Measurements from ENCODE around the gene NMBR. TPM values are rescaled to one million over a fixed set of nuclear protein-coding genes. Genes with fewer than 3 reads are reported as not detected.
"Not testable (repeated sequence)": the region's sequence is repeated elsewhere in the genome, so short reads cannot be mapped to it uniquely, and the experiment has no call there.

The NMBR gene
- total RNA-seq, 4 donors from 2014 or later, result not detected

DNA sequence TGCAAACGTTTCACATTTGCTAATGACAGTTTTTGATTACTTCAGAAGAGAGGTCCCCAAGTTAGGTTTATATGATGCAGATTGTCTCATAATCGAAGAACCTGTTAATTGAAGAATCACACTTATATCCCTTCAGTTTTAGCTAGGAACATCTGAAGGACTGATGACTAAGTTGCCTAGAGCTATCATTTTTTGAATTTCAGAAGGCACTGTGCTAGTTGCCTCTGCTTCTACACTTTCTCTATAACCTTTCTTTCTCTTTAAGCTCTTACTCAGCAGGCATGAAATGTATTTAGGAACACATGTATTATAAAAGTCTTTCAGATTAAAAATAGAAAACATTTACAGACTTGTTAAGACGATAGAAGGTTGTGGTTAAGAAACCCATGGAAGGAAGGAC lies 28.6 kb downstream of the NMBR start:
- Histone ChIP-seq H3K27me3 (no peaks in the 10 kb centered on the region), H3K9me3 (no peaks in the 10 kb centered on the region), H3K4me3 (no peak overlapping the region), H3K27ac (no peak overlapping the region), H3K4me1 (no peaks in the 10 kb centered on the region), H3K36me3 (no peaks in the 10 kb centered on the region)
- TF ChIP-seq CTCF (IDR thresholded peaks at IDR 0.05), result no peak
- TF ChIP-seq POLR2A (IDR thresholded peaks at IDR 0.05), result no peak
- TF ChIP-seq EP300 (IDR thresholded peaks at IDR 0.05), result no peak
- no peak for TF ChIP-seq POLR2AphosphoS5 (IDR thresholded peaks at IDR 0.05)
- ATAC-seq, result no peak
- 67 to 82% methylated on average over 3 of the region's 3 CpGs for WGBS, 2 donors (ENCODE audit: low coverage in 1 of 2)

GRCh38 chr6:142117366-142117765 lies 29.6 kb downstream of the NMBR start:
- TF ChIP-seq EP300 (IDR thresholded peaks at IDR 0.05) (no peak), POLR2AphosphoS5 (IDR thresholded peaks at IDR 0.05) (no peak), POLR2A (IDR thresholded peaks at IDR 0.05) (no peak), CTCF (IDR thresholded peaks at IDR 0.05) (no peak)
- H3K27ac ChIP-seq, result no peak overlapping the region
- no peak for ATAC-seq
- H3K27me3 ChIP-seq, result no peaks in the 10 kb centered on the region
- H3K4me1 ChIP-seq, result no peaks in the 10 kb centered on the region
- WGBS, 2 donors (ENCODE audit: low coverage in 1 of 2), result 76 to 82% methylated on average over 2 of the region's 2 CpGs
- no peaks in the 10 kb centered on the region for H3K36me3 ChIP-seq
- no peak overlapping the region for H3K4me3 ChIP-seq
- H3K9me3 ChIP-seq, result no peaks in the 10 kb centered on the region

DNA sequence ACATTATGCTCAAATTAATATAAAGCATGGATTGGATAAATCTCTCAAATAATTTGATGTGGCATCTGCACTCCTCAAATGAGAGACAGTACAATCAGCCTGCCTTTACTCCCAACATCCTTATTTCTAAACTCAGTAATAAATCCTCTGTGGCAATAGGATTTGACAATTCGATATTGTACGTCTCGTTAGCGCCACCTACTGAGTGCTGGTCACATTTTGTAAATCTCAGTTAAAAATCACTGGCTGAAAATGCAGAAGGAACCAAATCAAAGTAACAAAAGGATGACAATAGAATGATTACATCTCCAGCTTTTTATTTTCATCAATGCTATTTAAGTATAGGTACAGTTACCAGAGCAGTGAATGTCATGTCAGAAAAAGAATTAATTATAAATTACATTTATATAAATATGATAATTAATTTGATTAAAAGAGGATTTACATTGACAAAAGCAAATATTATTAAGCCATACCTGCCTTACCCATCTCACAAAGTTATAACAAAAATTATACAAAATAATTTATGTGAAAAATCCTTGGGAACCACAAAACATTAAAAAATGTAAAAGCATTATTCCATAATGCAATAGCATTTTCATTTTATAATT lies 34.4 kb downstream of the NMBR start:
- Histone ChIP-seq H3K9me3 (no peaks in the 10 kb centered on the region), H3K27ac (no peak overlapping the region), H3K27me3 (no peaks in the 10 kb centered on the region), H3K4me3 (no peak overlapping the region), H3K36me3 (no peaks in the 10 kb centered on the region), H3K4me1 (no peaks in the 10 kb centered on the region)
- ATAC-seq, result no peak
- WGBS, 2 donors (ENCODE audit: low coverage in 1 of 2), result 1 to 2% methylated on average over 4 of the region's 4 CpGs
- TF ChIP-seq CTCF (IDR thresholded peaks at IDR 0.05), result peak; percentile 43 to 70 (median 62)
- no peak for TF ChIP-seq POLR2A (IDR thresholded peaks at IDR 0.05)

DNA sequence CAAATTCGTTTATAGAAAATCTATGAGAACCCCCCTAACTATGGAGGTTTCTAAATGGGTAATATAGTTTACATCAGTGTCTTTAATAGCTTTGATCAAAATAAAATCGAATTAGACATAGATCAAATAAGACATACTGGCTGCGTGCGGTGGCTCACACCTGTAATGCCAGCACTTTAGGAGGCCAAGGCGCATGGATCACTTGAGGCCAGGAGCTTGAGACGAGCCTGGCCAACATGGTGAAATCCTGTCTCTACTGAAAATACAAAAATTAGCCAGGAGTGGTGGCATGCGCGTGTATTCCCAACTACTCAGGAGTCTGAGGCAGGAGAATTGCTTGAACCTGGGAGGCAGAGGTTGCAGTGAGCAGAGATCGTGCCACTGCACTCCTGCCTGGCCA lies 36.1 kb downstream of the NMBR start:
- WGBS, 2 donors (ENCODE audit: low coverage in 1 of 2), result 86 to 94% methylated on average over 6 to 9 of the region's 9 CpGs
- H3K4me1 ChIP-seq, H3K9me3 ChIP-seq, H3K27ac ChIP-seq, H3K4me3 ChIP-seq, H3K27me3 ChIP-seq, ATAC-seq, H3K36me3 ChIP-seq: not testable (repeated sequence)

DNA sequence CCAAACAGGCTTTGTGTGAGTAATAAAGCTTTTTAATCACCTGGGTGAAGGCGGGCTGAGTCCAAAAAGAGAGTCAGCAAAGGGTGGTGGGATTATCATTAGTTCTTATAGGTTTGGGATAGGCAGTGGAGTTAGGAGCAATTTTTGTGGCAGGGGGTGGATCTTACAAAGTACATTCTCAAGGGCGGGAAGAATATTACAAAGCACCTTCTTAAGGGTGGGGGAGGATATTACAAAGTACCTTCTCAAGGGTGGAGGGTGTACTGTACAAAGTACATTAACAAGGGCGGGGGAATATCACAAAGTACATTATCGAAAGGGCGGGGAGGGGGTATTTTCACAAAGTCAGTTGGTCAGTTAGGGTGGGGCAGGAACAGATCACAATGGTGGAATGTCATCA lies 42.1 kb downstream of the NMBR start:
- ATAC-seq, H3K27ac ChIP-seq, H3K4me3 ChIP-seq, H3K9me3 ChIP-seq, H3K27me3 ChIP-seq, H3K4me1 ChIP-seq, H3K36me3 ChIP-seq: not testable (repeated sequence)
- WGBS, 2 donors (ENCODE audit: low coverage in 1 of 2), result 72 to 93% methylated on average over 3 to 5 of the region's 5 CpGs

- Histone ChIP-seq H3K36me3 (no peaks in the 10 kb centered on the region), H3K4me3 (no peak overlapping the region), H3K4me1 (no peaks in the 10 kb centered on the region), H3K9me3 (no peaks in the 10 kb centered on the region), H3K27me3 (peaks cover 32% of the 10 kb centered on the region), H3K27ac (no peak overlapping the region)
- TF ChIP-seq CTCF (IDR thresholded peaks at IDR 0.05) (no peak), POLR2A (IDR thresholded peaks at IDR 0.05) (no peak), EP300 (IDR thresholded peaks at IDR 0.05) (no peak), POLR2AphosphoS5 (IDR thresholded peaks at IDR 0.05) (no peak)
- ATAC-seq, result no peak
- WGBS, 2 donors (ENCODE audit: low coverage in 1 of 2), result 3 to 20% methylated on average over 3 to 13 of the region's 14 CpGs
These were observed 58.1 kb downstream of the NMBR start for GRCh38 chr6:142088858-142089216.
